HUES64 (cell line): ENCODE results near the gene C1orf74.

Source experiments
- H3K27ac ChIP-seq: 2 replicates; pipeline ENCODE4 v1.7.0; 2013; ENCODE audit warnings: low read depth, low read length, inconsistent platforms
- H3K27me3 ChIP-seq: 2 replicates; pipeline ENCODE4 v1.6.1; 2013; ENCODE audit warnings: mild to moderate bottlenecking, low read length; ENCODE audit not compliant: insufficient read depth
- H3K36me3 ChIP-seq: 2 replicates; pipeline ENCODE4 v1.6.1; 2013; ENCODE audit warnings: mild to moderate bottlenecking, low read length; ENCODE audit not compliant: insufficient read depth
- H3K4me1 ChIP-seq: 2 replicates; pipeline ENCODE4 v1.6.1; 2013; ENCODE audit warnings: mild to moderate bottlenecking, low read length, moderate library complexity; ENCODE audit not compliant: insufficient read depth
- H3K4me3 ChIP-seq: 2 replicates; pipeline ENCODE4 v1.5.1; 2013; ENCODE audit warnings: mild to moderate bottlenecking, low read length, moderate library complexity
- H3K9ac ChIP-seq: 2 replicates; pipeline ENCODE4 v1.6.1; 2013; ENCODE audit warnings: mild to moderate bottlenecking, low read depth, low read length
- H3K9me3 ChIP-seq: 2 replicates; pipeline ENCODE4 v1.6.1; 2013; ENCODE audit warnings: low read depth, low read length; ENCODE audit not compliant: insufficient read depth
- WGBS: fragments of 150-250, 120-280 bp; methylation state at CpG from one replicate; pipeline ENCODE4 v1.1.7; 2013; ENCODE audit warnings: missing lambda C conversion rate; 5-methylcytosine and 5-hydroxymethylcytosine counted together

C1orf74 gene

GRCh38 chr1:209819058-209819457 is 34.7 kb upstream of the C1orf74 start:
- Histone ChIP-seq H3K36me3 (no peaks in the 10 kb centered on the region), H3K9me3 (no peaks in the 10 kb centered on the region), H3K27ac (no peak overlapping the region), H3K9ac (no peak overlapping the region), H3K4me3 (no peak overlapping the region), H3K27me3 (peaks cover 20% of the 10 kb centered on the region), H3K4me1 (no peaks in the 10 kb centered on the region)
- 0% methylated on average over 1 of the region's 1 CpG for WGBS

GRCh38 chr1:209817691-209818090 is 33.3 kb upstream of the C1orf74 start:
- 97% methylated on average over 1 of the region's 1 CpG for WGBS
- Histone ChIP-seq H3K27me3 (peaks cover 20% of the 10 kb centered on the region), H3K36me3 (no peaks in the 10 kb centered on the region), H3K27ac (no peak overlapping the region), H3K4me3 (no peak overlapping the region), H3K9ac (no peak overlapping the region), H3K9me3 (no peaks in the 10 kb centered on the region), H3K4me1 (no peaks in the 10 kb centered on the region)

- peaks cover 20% of the 10 kb centered on the region for H3K27me3 ChIP-seq
- no peaks in the 10 kb centered on the region for H3K9me3 ChIP-seq
- no peak overlapping the region for H3K9ac ChIP-seq
- no peak overlapping the region for H3K4me3 ChIP-seq
- 61% methylated on average over 3 of the region's 3 CpGs for WGBS
- H3K36me3 ChIP-seq, result no peaks in the 10 kb centered on the region
- H3K27ac ChIP-seq, result no peak overlapping the region
- no peaks in the 10 kb centered on the region for H3K4me1 ChIP-seq
These were observed 32.6 kb upstream of the C1orf74 start for GRCh38 chr1:209816923-209817322.

- H3K27me3 ChIP-seq, result peaks cover 20% of the 10 kb centered on the region
- no peaks in the 10 kb centered on the region for H3K36me3 ChIP-seq
- H3K27ac ChIP-seq, result no peak overlapping the region
- H3K9ac ChIP-seq, result no peak overlapping the region
- H3K4me3 ChIP-seq, result no peak overlapping the region
- H3K4me1 ChIP-seq, result no peaks in the 10 kb centered on the region
- no peaks in the 10 kb centered on the region for H3K9me3 ChIP-seq
- 83% methylated on average over 6 of the region's 6 CpGs for WGBS
These were observed 31.6 kb upstream of the C1orf74 start for GRCh38 chr1:209815931-209816341.

- 96% methylated on average over 3 of the region's 3 CpGs for whole genome bisulfite sequencing
- no peaks in the 10 kb centered on the region for H3K9me3 ChIP-seq
- H3K4me3 ChIP-seq, result no peak overlapping the region
- H3K9ac ChIP-seq, result no peak overlapping the region
- no peak overlapping the region for H3K27ac ChIP-seq
- no peaks in the 10 kb centered on the region for H3K36me3 ChIP-seq
- no peaks in the 10 kb centered on the region for H3K4me1 ChIP-seq
- peaks cover 16% of the 10 kb centered on the region for H3K27me3 ChIP-seq
These were observed 31.1 kb upstream of the C1orf74 start for GRCh38 chr1:209815490-209815889.

GRCh38 chr1:209813902-209814301 is 29.5 kb upstream of the C1orf74 start:
- H3K36me3 ChIP-seq, result no peaks in the 10 kb centered on the region
- no peak overlapping the region for H3K27ac ChIP-seq
- H3K4me1 ChIP-seq, result no peaks in the 10 kb centered on the region
- H3K9me3 ChIP-seq, result no peaks in the 10 kb centered on the region
- 92% methylated on average over 4 of the region's 4 CpGs for WGBS
- H3K4me3 ChIP-seq, result no peak overlapping the region
- H3K9ac ChIP-seq, result no peak overlapping the region
- H3K27me3 ChIP-seq, result peaks cover 5% of the 10 kb centered on the region

- Histone ChIP-seq H3K4me1 (peaks cover 3% of the 10 kb centered on the region; the same call in 1 of the 2 replicates), H3K27ac (no peak overlapping the region), H3K36me3 (no peaks in the 10 kb centered on the region), H3K9me3 (no peaks in the 10 kb centered on the region), H3K27me3 (no peaks in the 10 kb centered on the region), H3K4me3 (no peak overlapping the region), H3K9ac (no peak overlapping the region)
- WGBS, result 87% methylated on average over 5 of the region's 5 CpGs
These were observed 26.4 kb upstream of the C1orf74 start for GRCh38 chr1:209810783-209811182.

GRCh38 chr1:209809611-209810010 is 25.3 kb upstream of the C1orf74 start:
- Histone ChIP-seq H3K4me3 (no peak overlapping the region), H3K36me3 (no peaks in the 10 kb centered on the region), H3K9me3 (no peaks in the 10 kb centered on the region), H3K27me3 (peaks cover 8% of the 10 kb centered on the region; the same call in 1 of the 2 replicates), H3K4me1 (peaks cover 3% of the 10 kb centered on the region; the same call in 1 of the 2 replicates), H3K9ac (no peak overlapping the region), H3K27ac (no peak overlapping the region)
- WGBS, result 91% methylated on average over 4 of the region's 4 CpGs

GRCh38 chr1:209808059-209808581 is 23.8 kb upstream of the C1orf74 start:
- no peak overlapping the region for H3K27ac ChIP-seq
- no peak overlapping the region for H3K9ac ChIP-seq
- no peaks in the 10 kb centered on the region for H3K36me3 ChIP-seq
- no peak overlapping the region for H3K4me3 ChIP-seq
- H3K27me3 ChIP-seq, result peaks cover 20% of the 10 kb centered on the region; the same call in 1 of the 2 replicates
- no peaks in the 10 kb centered on the region for H3K9me3 ChIP-seq
- peaks cover 3% of the 10 kb centered on the region; the same call in 1 of the 2 replicates for H3K4me1 ChIP-seq

GRCh38 chr1:209807509-209807908 is 23.1 kb upstream of the C1orf74 start:
- Histone ChIP-seq H3K27ac (no peak overlapping the region), H3K36me3 (no peaks in the 10 kb centered on the region), H3K9ac (no peak overlapping the region), H3K4me1 (peaks cover 3% of the 10 kb centered on the region; the same call in 1 of the 2 replicates), H3K27me3 (peaks cover 23% of the 10 kb centered on the region; the same call in 1 of the 2 replicates), H3K9me3 (no peaks in the 10 kb centered on the region), H3K4me3 (no peak overlapping the region)
- 86% methylated on average over 2 of the region's 4 CpGs for WGBS

GRCh38 chr1:209805875-209806760 is 21.8 kb upstream of the C1orf74 start, which contains the start of gene IRF6:
IRF6 (minus strand) TSS chr1:209806142; CDS start chr1:209801413, 4,729 bp downstream.
- H3K36me3 ChIP-seq, result no peaks in the 10 kb centered on the region
- peak within 1 kb of the TSS; percentile 68 for H3K4me3 ChIP-seq
- 15% methylated on average over 45 of the region's 46 CpGs for WGBS
- peak within 1 kb of the TSS; percentile 84; the same call in 1 of the 2 replicates for H3K27ac ChIP-seq
- H3K27me3 ChIP-seq, result peaks cover 26% of the 10 kb centered on the region; the same call in 1 of the 2 replicates
- peak within 1 kb of the TSS; percentile 71 for H3K9ac ChIP-seq
- H3K9me3 ChIP-seq, result no peaks in the 10 kb centered on the region
- peaks cover 3% of the 10 kb centered on the region; the same call in 1 of the 2 replicates for H3K4me1 ChIP-seq
